HG03460 (cell line): ENCODE results near the gene YIF1A.

Experiments used
- ATAC-seq: cut with Tn5 transposase; IDR thresholded peaks from one replicate; pipeline ENCODE4 v1.9.1; 2021; ENCODE audit not compliant: unreplicated experiment

Gene YIF1A

GRCh38 chr11:66288671-66289547, at the start of gene YIF1A:
YIF1A (minus strand) TSS chr11:66289143; CDS start chr11:66288985, 158 bp downstream.
- peak; percentile 90 for ATAC-seq

- ATAC-seq = no peak
Observed at GRCh38 chr11:66337103-66337899, 48.4 kb upstream of the YIF1A start.

- peak; percentile 69 for ATAC-seq
Observed at GRCh38 chr11:66336234-66337102, 47.5 kb upstream of the YIF1A start, which contains the start of gene RIN1. RIN1 (minus strand) TSS chr11:66336434; CDS start chr11:66336402, 32 bp downstream.

- ATAC-seq = no peak
Observed at GRCh38 chr11:66335531-66336233, 46.7 kb upstream of the YIF1A start.

- ATAC-seq = no peak
Observed at GRCh38 chr11:66334605-66335442, 45.9 kb upstream of the YIF1A start.

GRCh38 chr11:66333896-66334604, 45.1 kb upstream of the YIF1A start:
- ATAC-seq = no peak

GRCh38 chr11:66333220-66333877, 44.4 kb upstream of the YIF1A start:
- ATAC-seq = no peak

- ATAC-seq = no peak
Observed at GRCh38 chr11:66332371-66333219, 43.7 kb upstream of the YIF1A start.

GRCh38 chr11:66331542-66332370, 42.8 kb upstream of the YIF1A start:
- no peak for ATAC-seq

- ATAC-seq = no peak
Observed at GRCh38 chr11:66330931-66331330, 42.0 kb upstream of the YIF1A start.

GRCh38 chr11:66329165-66329673, 40.3 kb upstream of the YIF1A start:
- no peak for ATAC-seq

GRCh38 chr11:66328302-66329144, 39.6 kb upstream of the YIF1A start:
- ATAC-seq = peak; percentile 56

- no peak for ATAC-seq
Observed at GRCh38 chr11:66328031-66328301, 39.0 kb upstream of the YIF1A start.

- no peak for ATAC-seq
Observed at GRCh38 chr11:66327171-66328030, 38.5 kb upstream of the YIF1A start.
